ENCODE data around the gene BMP4.
A peak's percentile ranks its signal among the peaks of the same experiment; 100 is the strongest.
"Not testable (repeated sequence)": the region's sequence is repeated elsewhere in the genome, so short reads cannot be mapped to it uniquely, and the experiment has no call there.

Gene BMP4

DNA sequence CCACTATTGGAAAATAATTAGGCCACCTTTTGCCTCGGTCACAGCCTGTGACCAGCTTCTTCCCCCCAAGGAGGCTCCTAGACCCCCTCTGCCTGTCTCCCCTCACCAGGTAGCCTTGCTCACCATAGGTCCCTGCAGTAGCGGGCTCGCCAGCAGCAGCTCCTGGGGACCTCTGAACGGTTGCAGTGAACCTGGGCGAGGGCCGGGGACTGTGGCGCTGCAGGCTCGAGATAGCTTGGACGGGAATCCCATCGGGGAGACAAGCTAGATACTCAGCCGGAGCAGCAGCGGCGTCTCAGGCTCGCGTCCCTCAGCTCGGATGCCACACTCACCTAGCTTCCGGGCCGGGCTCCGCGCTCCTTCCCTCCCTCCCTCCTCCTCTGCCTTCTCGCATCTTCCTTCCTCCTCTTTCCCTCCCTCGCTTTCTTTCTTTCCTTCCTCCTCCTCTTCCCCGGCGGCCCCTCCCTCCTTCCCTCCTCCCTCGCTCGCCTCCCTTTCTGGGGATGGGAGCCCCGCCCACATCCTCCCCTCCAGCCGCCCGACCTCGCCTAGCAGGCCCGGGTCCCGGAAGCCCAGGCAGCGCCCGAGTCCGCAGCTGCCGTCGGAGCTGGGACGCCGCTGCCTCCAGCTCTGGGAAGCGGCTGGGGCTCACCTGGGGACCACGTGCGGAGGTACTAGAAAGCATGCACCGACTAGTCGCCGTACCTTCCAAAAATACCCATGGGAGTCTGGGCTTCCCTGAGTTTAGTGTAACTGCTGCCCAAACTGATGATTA, at the start of gene BMP4:
BMP4 (minus strand) TSS at position 399 of the 775 bp plus-strand sequence. CDS start 4,603 bp downstream, outside the sequence.
- DNase-seq (ENCODE audit: low read depth, low spot score): peak; percentile 93

- DNase-seq (ENCODE audit: low read depth, low spot score): no peak
These were observed 46.4 kb upstream of the BMP4 start for GRCh38 chr14:54003064-54003463.

GRCh38 chr14:54002653-54003052, 46.0 kb upstream of the BMP4 start:
- no peak for DNase-seq (ENCODE audit: low read depth, low spot score)

GRCh38 chr14:54001189-54001878, 44.7 kb upstream of the BMP4 start:
- DNase-seq (ENCODE audit: low read depth, low spot score): peak; percentile 28

GRCh38 chr14:54000341-54000811, 43.8 kb upstream of the BMP4 start:
- DNase-seq (ENCODE audit: low read depth, low spot score): no peak

DNA sequence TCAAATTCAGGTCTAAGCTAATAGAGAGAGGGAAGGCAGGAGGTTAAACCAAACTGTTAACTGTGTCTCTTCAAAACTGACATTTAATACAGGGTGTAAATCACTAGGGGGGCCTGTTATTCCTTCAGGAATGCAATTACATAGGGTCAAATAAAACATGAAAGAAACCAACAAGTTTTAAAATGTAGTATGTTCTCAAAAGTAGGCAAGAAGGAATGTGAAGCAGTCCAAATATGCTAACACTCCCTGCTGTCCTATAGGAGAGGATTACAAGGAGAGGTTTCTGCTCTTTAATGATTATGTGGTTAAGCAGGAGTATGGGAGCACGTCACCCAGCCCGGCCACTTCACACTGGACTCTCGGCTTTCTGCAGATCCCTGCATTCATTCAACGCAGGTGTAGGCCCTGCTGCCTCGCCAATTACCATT, 42.5 kb upstream of the BMP4 start:
- peak; percentile 74 for DNase-seq (ENCODE audit: low read depth, low spot score)

- no peak for DNase-seq (ENCODE audit: low read depth, low spot score)
These were observed 39.4 kb upstream of the BMP4 start for GRCh38 chr14:53996041-53996440.

DNA sequence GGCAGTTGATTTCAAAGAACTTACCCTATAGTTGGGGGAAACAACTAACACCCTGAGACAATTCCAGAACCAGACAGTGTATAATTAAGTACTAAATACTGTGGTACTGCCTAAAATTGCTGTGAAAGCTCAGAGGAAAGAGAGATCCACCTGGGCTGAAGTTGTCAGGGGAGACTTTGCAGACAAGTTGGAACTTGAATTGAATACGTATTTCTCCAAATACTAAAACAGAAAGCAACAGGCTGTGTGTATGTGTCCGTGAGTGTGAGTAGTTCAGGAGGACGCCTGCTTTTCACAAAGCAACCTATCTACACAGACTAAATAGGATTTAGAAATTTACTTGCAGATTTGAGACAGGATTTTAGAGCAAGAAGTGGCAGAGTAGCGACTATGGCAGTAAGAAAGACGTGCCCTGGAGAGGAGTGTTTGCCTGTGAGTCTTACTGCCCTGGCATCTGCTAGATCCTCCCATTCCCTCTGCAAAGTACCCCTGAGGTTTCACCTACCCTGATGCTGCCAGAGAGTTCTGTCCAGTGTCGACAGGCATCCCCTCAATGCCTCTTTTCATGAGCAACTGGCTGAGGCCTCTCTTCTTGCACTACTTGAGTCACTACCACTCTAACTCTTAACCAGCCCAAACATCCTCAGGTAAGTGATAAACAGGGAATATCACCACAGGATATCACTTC, 37.4 kb upstream of the BMP4 start:
- no peak for DNase-seq (ENCODE audit: low read depth, low spot score)

DNA sequence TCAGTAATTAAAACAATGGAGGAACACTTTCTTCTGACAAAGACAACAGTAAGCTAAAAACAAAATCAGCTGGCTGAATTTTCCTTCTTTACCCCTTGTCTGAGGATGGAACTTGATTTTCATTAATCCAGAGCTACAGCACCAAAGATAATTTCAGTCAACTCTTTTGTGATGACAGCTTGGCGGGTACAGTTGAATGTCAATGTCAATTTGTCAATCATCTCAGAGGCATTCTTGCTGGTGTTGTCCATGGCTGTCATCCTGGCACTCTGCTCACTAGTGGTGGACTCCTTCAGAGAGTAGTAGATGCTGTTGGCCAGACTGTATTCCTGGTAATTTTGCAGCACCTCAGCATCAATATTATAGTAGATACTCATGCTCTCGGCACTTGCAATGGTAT, 34.4 kb upstream of the BMP4 start:
- no peak for DNase-seq (ENCODE audit: low read depth, low spot score)

DNA sequence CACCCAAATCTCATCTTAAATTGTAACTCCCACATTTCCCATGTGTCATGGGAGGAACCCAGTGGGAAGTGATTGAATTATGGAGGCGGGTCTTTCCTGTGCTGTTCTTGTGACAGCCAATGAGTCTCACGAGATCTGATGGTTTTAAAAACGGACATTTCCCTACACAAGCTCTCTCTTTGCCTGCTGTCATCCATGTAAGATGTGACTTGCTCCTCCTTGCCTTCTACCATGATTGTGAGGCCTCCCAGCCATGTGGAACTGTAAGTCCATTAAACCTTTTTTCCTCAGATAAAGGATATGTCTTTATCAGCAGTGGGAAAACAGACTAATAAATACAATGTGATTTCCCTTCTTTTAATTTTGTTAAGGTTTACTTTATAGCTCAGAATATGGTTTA, 30.1 kb upstream of the BMP4 start:
- DNase-seq (ENCODE audit: low read depth, low spot score): not testable (repeated sequence)

- DNase-seq (ENCODE audit: low read depth, low spot score): not testable (repeated sequence)
These were observed 28.3 kb upstream of the BMP4 start for GRCh38 chr14:53984958-53985357.

- DNase-seq (ENCODE audit: low read depth, low spot score): no peak
These were observed 26.5 kb upstream of the BMP4 start for GRCh38 chr14:53983112-53983511.

- no peak for DNase-seq (ENCODE audit: low read depth, low spot score)
These were observed 25.9 kb upstream of the BMP4 start for GRCh38 chr14:53982546-53982945.

- peak; percentile 75 for DNase-seq (ENCODE audit: low read depth, low spot score)
These were observed 23.4 kb upstream of the BMP4 start for GRCh38 chr14:53979747-53980642.

DNA sequence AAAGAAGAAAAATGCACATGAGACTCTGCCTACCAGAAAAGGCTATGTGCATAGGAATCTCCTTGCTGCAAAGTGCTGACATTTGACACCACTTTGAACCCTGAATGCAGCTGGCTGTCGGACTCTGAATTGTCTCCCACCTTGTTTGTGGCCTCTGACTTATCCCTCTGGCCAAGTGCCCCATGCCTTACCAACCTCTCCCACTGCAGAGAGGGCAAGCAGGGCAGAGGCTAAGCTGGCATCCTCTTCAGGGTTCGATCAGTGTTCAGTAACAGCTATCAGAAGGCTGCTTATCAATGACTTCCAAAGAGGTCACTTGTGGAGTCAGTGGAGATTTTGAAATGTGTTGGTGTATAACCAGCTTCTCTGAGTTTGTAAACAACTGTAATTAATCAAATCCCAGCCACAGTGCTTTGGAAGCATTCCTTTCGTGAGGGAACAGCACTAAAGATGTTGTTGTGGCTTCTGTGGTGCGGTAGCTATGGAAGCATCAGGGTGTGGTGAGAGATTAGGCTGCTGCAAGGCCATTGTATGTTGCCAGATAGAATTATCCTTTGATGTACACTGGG, 22.6 kb upstream of the BMP4 start:
- peak; percentile 70 for DNase-seq (ENCODE audit: low read depth, low spot score)

DNA sequence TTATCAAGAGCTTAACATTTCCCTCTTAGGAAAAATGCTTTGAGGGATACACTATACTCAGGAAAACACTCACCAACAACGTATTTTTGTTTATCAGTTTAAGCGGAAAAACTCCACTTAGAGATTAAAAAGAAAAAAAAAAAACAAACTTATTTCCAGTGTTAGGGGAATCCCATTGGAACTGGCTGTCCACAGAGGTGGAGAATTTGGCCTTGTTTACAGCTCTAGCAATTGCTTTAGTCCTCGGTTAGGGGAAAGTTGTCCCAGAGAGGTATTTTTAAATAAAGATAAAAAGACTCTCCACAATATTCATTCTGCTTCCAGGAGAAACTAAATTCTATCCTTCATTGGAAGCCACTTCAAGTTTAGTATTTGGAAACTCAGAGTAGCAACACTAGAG, 21.6 kb upstream of the BMP4 start:
- no peak for DNase-seq (ENCODE audit: low read depth, low spot score)

DNA sequence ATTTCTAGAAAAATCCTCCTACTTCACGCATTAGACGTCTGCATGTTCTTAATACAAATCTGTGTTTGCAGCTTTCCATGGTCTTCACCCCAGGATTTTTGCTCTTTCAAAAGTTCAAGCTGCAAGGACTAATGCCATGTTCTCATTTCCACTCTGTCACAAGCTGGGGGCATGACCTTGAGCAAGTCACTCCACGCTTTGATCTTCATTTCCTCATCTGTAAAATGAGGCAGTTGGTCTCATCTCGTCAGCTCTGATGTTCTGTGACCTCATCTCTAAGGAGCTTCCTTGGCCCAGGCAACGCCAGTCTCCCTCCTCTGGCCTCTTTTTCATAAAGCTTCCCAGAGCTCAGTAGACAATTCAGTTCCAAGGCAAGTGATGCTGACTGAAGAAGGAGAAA, 18.8 kb upstream of the BMP4 start:
- DNase-seq (ENCODE audit: low read depth, low spot score): no peak

- DNase-seq (ENCODE audit: low read depth, low spot score): no peak
These were observed 14.9 kb upstream of the BMP4 start for GRCh38 chr14:53971521-53971920.

GRCh38 chr14:53969326-53969725, 12.7 kb upstream of the BMP4 start:
- no peak for DNase-seq (ENCODE audit: low read depth, low spot score)

GRCh38 chr14:53968726-53969125, 12.1 kb upstream of the BMP4 start:
- DNase-seq (ENCODE audit: low read depth, low spot score): no peak

DNA sequence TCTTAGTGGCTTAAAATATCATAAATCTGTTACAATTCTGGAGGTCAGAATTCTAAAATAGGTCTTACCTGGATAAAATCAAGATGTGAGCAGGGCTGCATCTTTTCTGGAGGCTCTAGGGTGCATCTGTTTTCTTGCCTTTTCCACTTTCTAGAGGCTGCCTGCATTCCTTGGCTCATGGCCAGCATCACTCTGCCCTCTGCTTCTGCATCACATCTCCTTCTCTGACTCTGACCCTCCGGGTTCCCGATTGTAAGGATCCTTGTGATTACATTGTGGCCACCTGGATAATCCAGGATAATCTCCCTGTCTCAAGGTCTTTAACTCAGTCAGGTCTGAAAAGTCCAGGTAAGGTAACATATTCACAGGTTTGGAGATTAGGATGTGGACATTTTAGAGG, 11.0 kb upstream of the BMP4 start:
- no peak for DNase-seq (ENCODE audit: low read depth, low spot score)
